Measurements from ENCODE around the gene MCM8. TPM values are rescaled to one million over a fixed set of nuclear protein-coding genes. Genes with fewer than 3 reads are reported as not detected.

The MCM8 gene
- total and polyA plus RNA-seq, 2 experiments from 2014 or later = 10.6 to 30.4 TPM

GRCh38 chr20:5936238-5936637 is 14.2 kb upstream of the MCM8 start (continued):
- TF ChIP-seq, protein P1, sequence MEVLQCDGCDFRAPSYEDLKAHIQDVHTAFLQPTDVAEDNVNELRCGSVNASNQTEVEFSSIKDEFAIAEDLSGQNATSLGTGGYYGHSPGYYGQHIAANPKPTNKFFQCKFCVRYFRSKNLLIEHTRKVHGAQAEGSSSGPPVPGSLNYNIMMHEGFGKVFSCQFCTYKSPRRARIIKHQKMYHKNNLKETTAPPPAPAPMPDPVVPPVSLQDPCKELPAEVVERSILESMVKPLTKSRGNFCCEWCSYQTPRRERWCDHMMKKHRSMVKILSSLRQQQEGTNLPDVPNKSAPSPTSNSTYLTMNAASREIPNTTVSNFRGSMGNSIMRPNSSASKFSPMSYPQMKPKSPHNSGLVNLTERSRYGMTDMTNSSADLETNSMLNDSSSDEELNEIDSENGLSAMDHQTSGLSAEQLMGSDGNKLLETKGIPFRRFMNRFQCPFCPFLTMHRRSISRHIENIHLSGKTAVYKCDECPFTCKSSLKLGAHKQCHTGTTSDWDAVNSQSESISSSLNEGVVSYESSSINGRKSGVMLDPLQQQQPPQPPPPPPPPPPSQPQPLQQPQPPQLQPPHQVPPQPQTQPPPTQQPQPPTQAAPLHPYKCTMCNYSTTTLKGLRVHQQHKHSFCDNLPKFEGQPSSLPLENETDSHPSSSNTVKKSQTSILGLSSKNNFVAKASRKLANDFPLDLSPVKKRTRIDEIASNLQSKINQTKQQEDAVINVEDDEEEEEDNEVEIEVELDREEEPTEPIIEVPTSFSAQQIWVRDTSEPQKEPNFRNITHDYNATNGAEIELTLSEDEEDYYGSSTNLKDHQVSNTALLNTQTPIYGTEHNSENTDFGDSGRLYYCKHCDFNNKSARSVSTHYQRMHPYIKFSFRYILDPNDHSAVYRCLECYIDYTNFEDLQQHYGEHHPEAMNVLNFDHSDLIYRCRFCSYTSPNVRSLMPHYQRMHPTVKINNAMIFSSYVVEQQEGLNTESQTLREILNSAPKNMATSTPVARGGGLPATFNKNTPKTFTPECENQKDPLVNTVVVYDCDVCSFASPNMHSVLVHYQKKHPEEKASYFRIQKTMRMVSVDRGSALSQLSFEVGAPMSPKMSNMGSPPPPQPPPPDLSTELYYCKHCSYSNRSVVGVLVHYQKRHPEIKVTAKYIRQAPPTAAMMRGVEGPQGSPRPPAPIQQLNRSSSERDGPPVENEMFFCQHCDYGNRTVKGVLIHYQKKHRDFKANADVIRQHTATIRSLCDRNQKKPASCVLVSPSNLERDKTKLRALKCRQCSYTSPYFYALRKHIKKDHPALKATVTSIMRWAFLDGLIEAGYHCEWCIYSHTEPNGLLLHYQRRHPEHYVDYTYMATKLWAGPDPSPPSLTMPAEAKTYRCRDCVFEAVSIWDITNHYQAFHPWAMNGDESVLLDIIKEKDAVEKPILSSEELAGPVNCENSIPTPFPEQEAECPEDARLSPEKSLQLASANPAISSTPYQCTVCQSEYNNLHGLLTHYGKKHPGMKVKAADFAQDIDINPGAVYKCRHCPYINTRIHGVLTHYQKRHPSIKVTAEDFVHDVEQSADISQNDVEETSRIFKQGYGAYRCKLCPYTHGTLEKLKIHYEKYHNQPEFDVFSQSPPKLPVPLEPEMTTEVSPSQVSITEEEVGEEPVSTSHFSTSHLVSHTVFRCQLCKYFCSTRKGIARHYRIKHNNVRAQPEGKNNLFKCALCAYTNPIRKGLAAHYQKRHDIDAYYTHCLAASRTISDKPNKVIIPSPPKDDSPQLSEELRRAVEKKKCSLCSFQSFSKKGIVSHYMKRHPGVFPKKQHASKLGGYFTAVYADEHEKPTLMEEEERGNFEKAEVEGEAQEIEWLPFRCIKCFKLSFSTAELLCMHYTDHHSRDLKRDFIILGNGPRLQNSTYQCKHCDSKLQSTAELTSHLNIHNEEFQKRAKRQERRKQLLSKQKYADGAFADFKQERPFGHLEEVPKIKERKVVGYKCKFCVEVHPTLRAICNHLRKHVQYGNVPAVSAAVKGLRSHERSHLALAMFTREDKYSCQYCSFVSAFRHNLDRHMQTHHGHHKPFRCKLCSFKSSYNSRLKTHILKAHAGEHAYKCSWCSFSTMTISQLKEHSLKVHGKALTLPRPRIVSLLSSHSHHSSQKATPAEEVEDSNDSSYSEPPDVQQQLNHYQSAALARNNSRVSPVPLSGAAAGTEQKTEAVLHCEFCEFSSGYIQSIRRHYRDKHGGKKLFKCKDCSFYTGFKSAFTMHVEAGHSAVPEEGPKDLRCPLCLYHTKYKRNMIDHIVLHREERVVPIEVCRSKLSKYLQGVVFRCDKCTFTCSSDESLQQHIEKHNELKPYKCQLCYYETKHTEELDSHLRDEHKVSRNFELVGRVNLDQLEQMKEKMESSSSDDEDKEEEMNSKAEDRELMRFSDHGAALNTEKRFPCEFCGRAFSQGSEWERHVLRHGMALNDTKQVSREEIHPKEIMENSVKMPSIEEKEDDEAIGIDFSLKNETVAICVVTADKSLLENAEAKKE (CRISPR knock-in tag; IDR thresholded peaks at IDR 0.05) = no peak
- TF ChIP-seq, protein P2, sequence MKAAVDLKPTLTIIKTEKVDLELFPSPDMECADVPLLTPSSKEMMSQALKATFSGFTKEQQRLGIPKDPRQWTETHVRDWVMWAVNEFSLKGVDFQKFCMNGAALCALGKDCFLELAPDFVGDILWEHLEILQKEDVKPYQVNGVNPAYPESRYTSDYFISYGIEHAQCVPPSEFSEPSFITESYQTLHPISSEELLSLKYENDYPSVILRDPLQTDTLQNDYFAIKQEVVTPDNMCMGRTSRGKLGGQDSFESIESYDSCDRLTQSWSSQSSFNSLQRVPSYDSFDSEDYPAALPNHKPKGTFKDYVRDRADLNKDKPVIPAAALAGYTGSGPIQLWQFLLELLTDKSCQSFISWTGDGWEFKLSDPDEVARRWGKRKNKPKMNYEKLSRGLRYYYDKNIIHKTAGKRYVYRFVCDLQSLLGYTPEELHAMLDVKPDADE (IDR thresholded peaks at IDR 0.05) = no peak
- TF ChIP-seq POLR2AphosphoS5 (IDR thresholded peaks at IDR 0.05; ENCODE audit: low read depth) (no peak), ZNF331 (CRISPR knock-in tag; IDR thresholded peaks at IDR 0.05; ENCODE audit: low read depth) (no peak), EZH2 (IDR thresholded peaks at IDR 0.05; ENCODE audit: low read depth, unreplicated experiment) (no peak), CTCF (conservative IDR thresholded peaks at IDR 0.05; ENCODE audit: low read depth in 2 of 2) (no peak), STAT1 (IDR thresholded peaks at IDR 0.05; ENCODE audit: unreplicated experiment) (no peak), JUNB (IDR thresholded peaks at IDR 0.05; ENCODE audit: unreplicated experiment) (no peak), CREB1 (CRISPR knock-in tag; IDR thresholded peaks at IDR 0.05; ENCODE audit: low read depth) (no peak), EZH2phosphoT487 (IDR thresholded peaks at IDR 0.05; ENCODE audit: unreplicated experiment) (no peak), REST (IDR thresholded peaks at IDR 0.05; ENCODE audit: unreplicated experiment) (no peak)

Measured in GM23338 (cell line).